Nephron (organoid): ENCODE measurements around the gene PRSS21.

Experiments used
- H3K27ac Mint-ChIP-seq, 3 experiments: 2 replicates each; pipeline ENCODE4 v1.8.0; 2020; ENCODE audit warnings: mixed read lengths in 3 of 3, mild to moderate bottlenecking in 2 of 3, moderate library complexity in 1 of 3
- H3K27me3 Mint-ChIP-seq: 2 replicates; pipeline ENCODE4 v1.8.0; 2021; ENCODE audit warnings: low read depth, mild to moderate bottlenecking, moderate library complexity, mixed read lengths
- H3K36me3 Mint-ChIP-seq: 2 replicates; pipeline ENCODE4 v1.8.0; 2020; ENCODE audit warnings: low read depth, mixed read lengths
- H3K4me1 Mint-ChIP-seq: 2 replicates; pipeline ENCODE4 v1.8.0; 2020; ENCODE audit warnings: mixed read lengths
- H3K4me3 Mint-ChIP-seq, 3 experiments: 2 replicates each; pipeline ENCODE4 v1.8.0; 2020; ENCODE audit warnings: mild to moderate bottlenecking in 3 of 3, mixed read lengths in 3 of 3, moderate library complexity in 2 of 3
- H3K9me3 Mint-ChIP-seq: 2 replicates; pipeline ENCODE4 v1.8.0; 2020; ENCODE audit warnings: mixed read lengths
- TF ChIP-seq, protein P1 (sequence below), 3 experiments: fragments of 200-600 bp; sonication (generic); IDR thresholded peaks; one replicate each; pipeline ENCODE4 v1.5.0; 2021; ENCODE audit warnings: antibody characterized with exemption in 3 of 3; ENCODE audit not compliant: unreplicated experiment in 3 of 3

The PRSS21 gene

GRCh38 chr16:2830355-2830695 is 13.3 kb downstream of the PRSS21 start:
- Mint-ChIP-seq H3K27me3 (peaks cover 22% of the 10 kb centered on the region), H3K27ac (no peak overlapping the region), H3K36me3 (no peaks in the 10 kb centered on the region), H3K4me3 (no peak overlapping the region), H3K4me1 (no peaks in the 10 kb centered on the region), H3K9me3 (no peaks in the 10 kb centered on the region)
- TF ChIP-seq, protein P1, sequence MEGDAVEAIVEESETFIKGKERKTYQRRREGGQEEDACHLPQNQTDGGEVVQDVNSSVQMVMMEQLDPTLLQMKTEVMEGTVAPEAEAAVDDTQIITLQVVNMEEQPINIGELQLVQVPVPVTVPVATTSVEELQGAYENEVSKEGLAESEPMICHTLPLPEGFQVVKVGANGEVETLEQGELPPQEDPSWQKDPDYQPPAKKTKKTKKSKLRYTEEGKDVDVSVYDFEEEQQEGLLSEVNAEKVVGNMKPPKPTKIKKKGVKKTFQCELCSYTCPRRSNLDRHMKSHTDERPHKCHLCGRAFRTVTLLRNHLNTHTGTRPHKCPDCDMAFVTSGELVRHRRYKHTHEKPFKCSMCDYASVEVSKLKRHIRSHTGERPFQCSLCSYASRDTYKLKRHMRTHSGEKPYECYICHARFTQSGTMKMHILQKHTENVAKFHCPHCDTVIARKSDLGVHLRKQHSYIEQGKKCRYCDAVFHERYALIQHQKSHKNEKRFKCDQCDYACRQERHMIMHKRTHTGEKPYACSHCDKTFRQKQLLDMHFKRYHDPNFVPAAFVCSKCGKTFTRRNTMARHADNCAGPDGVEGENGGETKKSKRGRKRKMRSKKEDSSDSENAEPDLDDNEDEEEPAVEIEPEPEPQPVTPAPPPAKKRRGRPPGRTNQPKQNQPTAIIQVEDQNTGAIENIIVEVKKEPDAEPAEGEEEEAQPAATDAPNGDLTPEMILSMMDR (IDR thresholded peaks at IDR 0.05; ENCODE audit: unreplicated experiment in 3 of 3): no peak

DNA sequence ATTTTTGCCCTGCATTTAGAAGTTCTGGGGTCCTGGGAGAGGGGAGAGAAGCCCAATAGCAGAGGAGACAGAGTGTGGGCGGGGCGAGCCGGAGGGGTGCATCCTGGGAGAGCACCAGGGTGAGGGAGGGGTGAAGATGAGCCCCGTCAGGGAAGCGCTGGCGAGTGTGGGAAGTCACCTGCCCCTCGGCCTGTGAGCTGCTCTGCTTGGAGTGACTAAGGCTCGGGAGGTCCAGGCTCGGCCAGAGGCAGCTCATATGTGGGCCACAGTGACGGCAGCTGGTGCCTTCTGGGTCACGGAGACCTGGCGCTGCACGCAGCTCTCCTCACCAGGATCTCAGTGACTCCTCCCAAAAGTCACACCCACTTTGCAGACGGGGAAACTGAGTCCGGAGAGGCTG is 14.2 kb downstream of the PRSS21 start:
- Mint-ChIP-seq H3K36me3 (no peaks in the 10 kb centered on the region), H3K4me3 (no peak overlapping the region), H3K4me1 (no peaks in the 10 kb centered on the region), H3K27ac (no peak overlapping the region), H3K27me3 (peaks cover 22% of the 10 kb centered on the region), H3K9me3 (no peaks in the 10 kb centered on the region)
- TF ChIP-seq, protein P1 (IDR thresholded peaks at IDR 0.05; ENCODE audit: unreplicated experiment in 3 of 3): no peak

DNA sequence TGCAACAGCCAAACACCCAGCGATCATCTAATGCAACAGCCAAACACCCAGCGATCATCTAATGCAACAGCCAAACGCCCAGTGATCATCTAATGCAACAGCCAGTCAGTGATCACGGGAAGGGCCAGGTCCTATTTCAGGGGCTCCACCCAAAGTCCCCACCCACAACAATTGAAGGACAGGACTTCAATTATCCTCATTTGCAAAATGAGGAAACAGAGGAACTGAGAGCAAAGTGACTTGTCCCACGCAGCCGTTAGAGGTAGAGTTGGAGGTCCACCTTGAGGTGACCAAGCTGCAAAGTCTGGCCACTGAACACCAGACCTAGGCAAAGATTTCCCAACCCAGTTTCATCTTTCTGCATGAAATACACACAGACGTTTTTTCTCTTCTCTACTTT is 16.7 kb downstream of the PRSS21 start:
- H3K4me3 Mint-ChIP-seq: no peak overlapping the region
- no peaks in the 10 kb centered on the region for H3K4me1 Mint-ChIP-seq
- TF ChIP-seq, protein P1 (IDR thresholded peaks at IDR 0.05; ENCODE audit: unreplicated experiment in 3 of 3): no peak
- H3K27ac Mint-ChIP-seq: no peak overlapping the region
- peaks cover 31% of the 10 kb centered on the region for H3K27me3 Mint-ChIP-seq
- H3K9me3 Mint-ChIP-seq: no peaks in the 10 kb centered on the region
- no peaks in the 10 kb centered on the region for H3K36me3 Mint-ChIP-seq

GRCh38 chr16:2834968-2835367 is 17.9 kb downstream of the PRSS21 start:
- Mint-ChIP-seq H3K4me1 (no peaks in the 10 kb centered on the region), H3K4me3 (no peak overlapping the region), H3K27ac (no peak overlapping the region), H3K36me3 (no peaks in the 10 kb centered on the region), H3K9me3 (no peaks in the 10 kb centered on the region), H3K27me3 (peaks cover 36% of the 10 kb centered on the region)
- TF ChIP-seq, protein P1 (IDR thresholded peaks at IDR 0.05; ENCODE audit: unreplicated experiment in 3 of 3): no peak

GRCh38 chr16:2835638-2836493 is 18.8 kb downstream of the PRSS21 start:
- no peak overlapping the region for H3K27ac Mint-ChIP-seq
- no peaks in the 10 kb centered on the region for H3K4me1 Mint-ChIP-seq
- TF ChIP-seq, protein P1 (IDR thresholded peaks at IDR 0.05; ENCODE audit: unreplicated experiment in 3 of 3): no peak
- H3K9me3 Mint-ChIP-seq: no peaks in the 10 kb centered on the region
- H3K27me3 Mint-ChIP-seq: peaks cover 40% of the 10 kb centered on the region
- H3K4me3 Mint-ChIP-seq: no peak overlapping the region
- H3K36me3 Mint-ChIP-seq: no peaks in the 10 kb centered on the region
